ENCODE data around the gene MARCHF2. TPM values are rescaled to one million over a fixed set of nuclear protein-coding genes. Genes with fewer than 3 reads are reported as not detected.

MARCHF2 gene
- total and polyA plus RNA-seq, 2 donors (not counting 1 experiment from before 2014, with no cell fraction given) = 22.9 to 52.6 TPM

DNA sequence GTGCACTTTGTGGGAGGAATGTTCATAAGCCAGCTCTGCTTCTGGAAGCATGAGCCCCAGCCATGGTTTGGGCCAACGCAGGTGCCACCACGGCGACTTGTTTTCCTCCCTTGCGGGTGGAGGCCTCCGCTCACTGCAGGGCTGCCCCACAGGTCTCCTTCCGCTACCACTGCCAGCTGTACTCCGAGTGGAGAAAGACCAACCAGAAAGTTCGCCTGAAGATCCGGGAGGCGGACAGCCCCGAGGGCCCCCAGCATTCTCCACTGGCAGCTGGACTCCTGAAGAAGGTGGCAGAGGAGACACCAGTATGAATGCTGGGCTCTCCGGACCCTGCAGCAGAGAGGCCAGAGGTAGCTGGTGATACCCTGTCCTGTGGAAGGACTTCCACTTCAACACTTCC lies 25.1 kb downstream of the MARCHF2 start:
- H3K4me2 ChIP-seq (replicated peaks; ENCODE audit: low read depth, low read length, poor library complexity, severe bottlenecking) = no peak overlapping the region
- 98% methylated on average over 11 of the region's 12 CpGs for WGBS (ENCODE audit: insufficient coverage)
- H3K27me3 ChIP-seq (replicated peaks in 1 of 4; ENCODE audit: control extremely low read depth in 1 of 4, control insufficient read depth in 3 of 4, insufficient read depth in 4 of 4, low read length in 3 of 4) = no peaks in the 10 kb centered on the region
- TF ChIP-seq, protein P1, sequence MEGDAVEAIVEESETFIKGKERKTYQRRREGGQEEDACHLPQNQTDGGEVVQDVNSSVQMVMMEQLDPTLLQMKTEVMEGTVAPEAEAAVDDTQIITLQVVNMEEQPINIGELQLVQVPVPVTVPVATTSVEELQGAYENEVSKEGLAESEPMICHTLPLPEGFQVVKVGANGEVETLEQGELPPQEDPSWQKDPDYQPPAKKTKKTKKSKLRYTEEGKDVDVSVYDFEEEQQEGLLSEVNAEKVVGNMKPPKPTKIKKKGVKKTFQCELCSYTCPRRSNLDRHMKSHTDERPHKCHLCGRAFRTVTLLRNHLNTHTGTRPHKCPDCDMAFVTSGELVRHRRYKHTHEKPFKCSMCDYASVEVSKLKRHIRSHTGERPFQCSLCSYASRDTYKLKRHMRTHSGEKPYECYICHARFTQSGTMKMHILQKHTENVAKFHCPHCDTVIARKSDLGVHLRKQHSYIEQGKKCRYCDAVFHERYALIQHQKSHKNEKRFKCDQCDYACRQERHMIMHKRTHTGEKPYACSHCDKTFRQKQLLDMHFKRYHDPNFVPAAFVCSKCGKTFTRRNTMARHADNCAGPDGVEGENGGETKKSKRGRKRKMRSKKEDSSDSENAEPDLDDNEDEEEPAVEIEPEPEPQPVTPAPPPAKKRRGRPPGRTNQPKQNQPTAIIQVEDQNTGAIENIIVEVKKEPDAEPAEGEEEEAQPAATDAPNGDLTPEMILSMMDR (IDR thresholded peaks at IDR 0.05) = no peak
- no peak for TF ChIP-seq EZH2 (IDR thresholded peaks at IDR 0.05; ENCODE audit: borderline replicate concordance, insufficient read depth, low read depth, low read length, poor library complexity, severe bottlenecking)
- POLR2A ChIA-PET = no interaction called here
- Mint-ChIP-seq H3K27ac (no peak overlapping the region), H3K4me1 (peaks cover 2% of the 10 kb centered on the region), H3K27me3 (no peaks in the 10 kb centered on the region), H3K4me3 (no peak overlapping the region), H3K9me3 (ENCODE audit: insufficient read depth) (no peaks in the 10 kb centered on the region)
- CTCF ChIA-PET = no interaction called here
- ATAC-seq (ENCODE audit: low read depth) (no peak), DNase-seq (no peak)
- H3K36me3 ChIP-seq (replicated peaks in 1 of 2; ENCODE audit: control extremely low read depth in 1 of 2, control insufficient read depth in 1 of 2, extremely low read depth in 1 of 2, insufficient read depth in 2 of 2, low read length in 1 of 2) = peaks cover 0 to 9% of the 10 kb centered on the region in 2 experiments
- H3K9ac ChIP-seq (ENCODE audit: low read length) = no peak overlapping the region
- no peak overlapping the region for H2AFZ ChIP-seq (ENCODE audit: insufficient read depth, low read depth, low read length, poor library complexity, severe bottlenecking)
- no peaks in the 10 kb centered on the region for H3K79me2 ChIP-seq (ENCODE audit: control insufficient read depth, insufficient read depth, low read length)
- no peaks in the 10 kb centered on the region for H3K4me1 ChIP-seq (ENCODE audit: control insufficient read depth in 2 of 2, insufficient read depth in 2 of 2, low read length in 2 of 2)
- no peaks in the 10 kb centered on the region for H4K20me1 ChIP-seq (ENCODE audit: control insufficient read depth, insufficient read depth, low read length, poor library complexity, severe bottlenecking)
- no peak overlapping the region for H3K4me3 ChIP-seq (ENCODE audit: control extremely low read depth in 1 of 5, extremely low read depth in 1 of 5, insufficient read depth in 1 of 5, low read depth in 2 of 5, low read length in 4 of 5)
- intact Hi-C loops (cut with micrococcal nuclease) = no loop called here
- no peak overlapping the region for H3K27ac ChIP-seq (ENCODE audit: low read length in 2 of 2)
- H3K9me3 ChIP-seq (ENCODE audit: control extremely low read depth in 1 of 3, control insufficient read depth in 2 of 3, insufficient read depth in 1 of 3, low read length in 2 of 3) = no peaks in the 10 kb centered on the region

DNA sequence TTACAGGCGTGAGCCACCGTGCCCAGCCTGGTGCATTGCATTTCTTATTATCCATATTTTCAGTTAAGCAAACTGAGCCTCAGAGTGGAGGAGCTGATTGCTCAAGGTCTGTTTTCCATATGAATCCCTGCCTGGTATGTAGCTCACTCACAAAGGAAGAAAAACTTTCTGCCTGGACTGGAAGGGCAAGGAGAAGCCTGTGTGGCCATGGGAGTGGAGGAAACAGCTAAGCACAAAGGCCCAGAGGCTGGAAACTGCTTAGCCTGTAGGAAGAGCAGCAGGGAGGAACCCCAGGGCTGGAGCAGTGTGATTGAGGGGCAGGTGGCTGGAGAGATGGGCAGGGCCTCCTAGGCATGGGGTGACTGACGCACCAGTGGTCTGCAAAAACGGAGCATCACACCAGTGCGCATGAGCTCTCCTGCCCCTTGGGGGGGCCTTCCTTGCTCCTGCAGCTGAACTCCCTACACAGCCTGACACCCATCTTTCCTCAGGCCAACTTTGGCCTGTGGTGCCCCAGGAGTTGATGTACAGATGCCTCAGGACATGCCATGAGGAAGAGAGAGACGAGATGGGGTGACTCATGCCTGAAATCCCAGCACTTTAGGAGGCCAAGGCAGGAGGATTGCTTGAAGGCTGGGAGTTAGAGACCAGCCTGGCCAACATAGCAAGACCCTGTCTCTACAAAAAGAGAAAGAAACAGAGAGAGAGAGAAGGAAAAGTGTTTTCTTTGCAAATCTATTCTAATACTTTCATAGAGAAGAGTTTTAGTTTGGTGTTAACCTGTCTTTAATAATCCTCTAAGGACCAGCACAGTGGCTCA lies 28.8 kb downstream of the MARCHF2 start:
- CTCF ChIA-PET = interaction anchor here (1.0 to 2.1 kb wide), 3 partner anchors 29 to 137 kb away, joined by 4 to 10 read pairs (median 5); partner anchors contain the start of gene MARCHF2
- Histone ChIP-seq H3K79me2 (ENCODE audit: control insufficient read depth, insufficient read depth, low read length) (peaks cover 22% of the 10 kb centered on the region), H3K4me3 (ENCODE audit: control extremely low read depth in 1 of 5, extremely low read depth in 1 of 5, insufficient read depth in 1 of 5, low read depth in 2 of 5, low read length in 4 of 5) (no peak overlapping the region)

More for the DNA sequence above, 28.8 kb downstream of the MARCHF2 start:
- POLR2A ChIA-PET = no interaction called here
- DNase-seq (no peak), ATAC-seq (ENCODE audit: low read depth) (no peak)
- intact Hi-C loops (cut with micrococcal nuclease) = no loop called here
- Mint-ChIP-seq H3K4me3 (no peak overlapping the region), H3K4me1 (peaks cover 17% of the 10 kb centered on the region), H3K9me3 (ENCODE audit: insufficient read depth) (no peaks in the 10 kb centered on the region), H3K27me3 (no peaks in the 10 kb centered on the region), H3K27ac (no peak overlapping the region)
- 86% methylated on average over 6 of the region's 6 CpGs for WGBS (ENCODE audit: insufficient coverage)
- no peak for TF ChIP-seq EZH2 (IDR thresholded peaks at IDR 0.05; ENCODE audit: borderline replicate concordance, insufficient read depth, low read depth, low read length, poor library complexity, severe bottlenecking)
- TF ChIP-seq, protein P1 (IDR thresholded peaks at IDR 0.05) = no peak
- H4K20me1 ChIP-seq (ENCODE audit: control insufficient read depth, insufficient read depth, low read length, poor library complexity, severe bottlenecking) = peaks cover 21% of the 10 kb centered on the region
- H3K27me3 ChIP-seq (replicated peaks in 1 of 4; ENCODE audit: control extremely low read depth in 1 of 4, control insufficient read depth in 3 of 4, insufficient read depth in 4 of 4, low read length in 3 of 4) = no peaks in the 10 kb centered on the region
- peaks cover 0 to 18% of the 10 kb centered on the region in 2 experiments for H3K36me3 ChIP-seq (replicated peaks in 1 of 2; ENCODE audit: control extremely low read depth in 1 of 2, control insufficient read depth in 1 of 2, extremely low read depth in 1 of 2, insufficient read depth in 2 of 2, low read length in 1 of 2)
- no peak overlapping the region for H2AFZ ChIP-seq (ENCODE audit: insufficient read depth, low read depth, low read length, poor library complexity, severe bottlenecking)
- no peak overlapping the region for H3K4me2 ChIP-seq (replicated peaks; ENCODE audit: low read depth, low read length, poor library complexity, severe bottlenecking)
- H3K9ac ChIP-seq (ENCODE audit: low read length) = no peak overlapping the region
- peaks cover 17 to 19% of the 10 kb centered on the region in 2 donors for H3K4me1 ChIP-seq (ENCODE audit: control insufficient read depth in 2 of 2, insufficient read depth in 2 of 2, low read length in 2 of 2)
- H3K9me3 ChIP-seq (ENCODE audit: control extremely low read depth in 1 of 3, control insufficient read depth in 2 of 3, insufficient read depth in 1 of 3, low read length in 2 of 3) = no peaks in the 10 kb centered on the region
- H3K27ac ChIP-seq (ENCODE audit: low read length in 2 of 2) = no peak overlapping the region
